Stimulated activated CD8-positive, alpha-beta memory T cell treated with anti-CD3 and anti-CD28 coated beads, Interleukin-7, amount 100 ng/mL, for 1 hour (primary cell): ENCODE measurements around the gene IRF7.

Experiments used
- DNase-seq, 2 donors: peaks; one replicate each; pipeline ENCODE4 v3.0.0-alpha.2; 2020; ENCODE audit warnings: low read depth in 2 of 2

The IRF7 gene

GRCh38 chr11:640021-640706 is 24.4 kb upstream of the IRF7 start:
- no peak for DNase-seq

GRCh38 chr11:639332-639955 is 23.7 kb upstream of the IRF7 start:
- DNase-seq, result no peak

- no peak for DNase-seq
Observed at GRCh38 chr11:638631-639331, 23.0 kb upstream of the IRF7 start.

GRCh38 chr11:637593-638521 is 22.1 kb upstream of the IRF7 start:
- no peak for DNase-seq

GRCh38 chr11:637333-637592 is 21.5 kb upstream of the IRF7 start:
- DNase-seq, result no peak

GRCh38 chr11:636511-637332 is 21.0 kb upstream of the IRF7 start, which contains the start of gene DRD4:
DRD4 (plus strand) TSS chr11:637269; CDS start chr11:637305, 36 bp downstream.
- DNase-seq, result no peak

GRCh38 chr11:635945-636510 is 20.3 kb upstream of the IRF7 start:
- DNase-seq, result no peak

- no peak for DNase-seq
Observed at GRCh38 chr11:630871-631270, 15.1 kb upstream of the IRF7 start.

GRCh38 chr11:629237-629583 is 13.5 kb upstream of the IRF7 start:
- no peak for DNase-seq

- no peak for DNase-seq
Observed at GRCh38 chr11:628056-628455, 12.3 kb upstream of the IRF7 start.

GRCh38 chr11:627308-627576 is 11.5 kb upstream of the IRF7 start:
- DNase-seq, result no peak

- no peak for DNase-seq
Observed at GRCh38 chr11:626475-627307, 10.9 kb upstream of the IRF7 start, which contains the start of gene SCT. SCT (minus strand) TSS chr11:627181; CDS start chr11:627143, 38 bp downstream.

- DNase-seq, result no peak
Observed at GRCh38 chr11:625636-626268, 10.0 kb upstream of the IRF7 start.

GRCh38 chr11:624705-625635 is 9.2 kb upstream of the IRF7 start, which contains the start of gene CDHR5:
CDHR5 (minus strand) TSS chr11:624955; CDS start chr11:624902, 53 bp downstream.
- DNase-seq, result no peak

- DNase-seq, result no peak
Observed at GRCh38 chr11:623999-624704, 8.4 kb upstream of the IRF7 start.

GRCh38 chr11:623349-623869 is 7.7 kb upstream of the IRF7 start:
- DNase-seq, result no peak

- no peak for DNase-seq
Observed at GRCh38 chr11:621838-622237, 6.1 kb upstream of the IRF7 start.
